Lower leg skin (tissue), 4 donors: ENCODE measurements around the gene AGL. TPM values are rescaled to one million over a fixed set of nuclear protein-coding genes. Genes with fewer than 3 reads are reported as not detected.
"Not testable (repeated sequence)": the region's sequence is repeated elsewhere in the genome, so short reads cannot be mapped to it uniquely, and the experiment has no call there.

ENCODE experiments used
- DNase-seq, 2 donors: peaks; one replicate each; pipeline ENCODE4 v3.0.0-alpha.2; 2019; ENCODE audit warnings: low spot score in 2 of 2
- H3K4me3 ChIP-seq: fragments of 200-600 bp; sonication (generic); 2 replicates; pipeline ENCODE4 v1.5.1; 2017; ENCODE audit warnings: mild to moderate bottlenecking, low read depth; ENCODE audit not compliant: poor library complexity, severe bottlenecking
- POLR2A ChIP-seq, 2 donors: fragments of 450-650 bp; IDR thresholded peaks; one replicate each; pipeline ENCODE4 v1.6.1; 2016 to 2017; ENCODE audit warnings: antibody characterized with exemption in 2 of 2, mild to moderate bottlenecking in 1 of 2, moderate library complexity in 1 of 2
- WGBS, 2 donors: methylation state at CpG; one replicate each; pipeline ENCODE4 v1.1.5; 2018; 5-methylcytosine and 5-hydroxymethylcytosine counted together
- intact Hi-C: fragments of 100-400 bp; cut with DNase I; formaldehyde crosslinking; loops from one replicate; pipeline ENCODE4 v1.15.0; 2023; ENCODE audit warnings: low total_unique reads
- total RNA-seq, 4 donors: library from RNA; depleted of rRNA; stranded (reverse); fragments of >200 nt; gene quantifications; one replicate each; pipeline ENCODE4 v1.1.0, GENCODE V29; 2016
- TF ChIP-seq, protein P1 (sequence below), 3 donors: fragments of 450-650 bp; IDR thresholded peaks; one replicate each; pipeline ENCODE4 v1.5.1; 2016; ENCODE audit warnings: antibody characterized with exemption in 3 of 3, mild to moderate bottlenecking in 3 of 3, moderate library complexity in 2 of 3

Gene AGL
- total RNA-seq, 4 donors from 2014 or later: 8.1 to 12.9 (median 8.8) TPM

GRCh38 chr1:99849413-99849743, 783 bp upstream of the AGL start:
- H3K4me3 ChIP-seq: peak overlapping the region; percentile 83
- TF ChIP-seq, protein P1, sequence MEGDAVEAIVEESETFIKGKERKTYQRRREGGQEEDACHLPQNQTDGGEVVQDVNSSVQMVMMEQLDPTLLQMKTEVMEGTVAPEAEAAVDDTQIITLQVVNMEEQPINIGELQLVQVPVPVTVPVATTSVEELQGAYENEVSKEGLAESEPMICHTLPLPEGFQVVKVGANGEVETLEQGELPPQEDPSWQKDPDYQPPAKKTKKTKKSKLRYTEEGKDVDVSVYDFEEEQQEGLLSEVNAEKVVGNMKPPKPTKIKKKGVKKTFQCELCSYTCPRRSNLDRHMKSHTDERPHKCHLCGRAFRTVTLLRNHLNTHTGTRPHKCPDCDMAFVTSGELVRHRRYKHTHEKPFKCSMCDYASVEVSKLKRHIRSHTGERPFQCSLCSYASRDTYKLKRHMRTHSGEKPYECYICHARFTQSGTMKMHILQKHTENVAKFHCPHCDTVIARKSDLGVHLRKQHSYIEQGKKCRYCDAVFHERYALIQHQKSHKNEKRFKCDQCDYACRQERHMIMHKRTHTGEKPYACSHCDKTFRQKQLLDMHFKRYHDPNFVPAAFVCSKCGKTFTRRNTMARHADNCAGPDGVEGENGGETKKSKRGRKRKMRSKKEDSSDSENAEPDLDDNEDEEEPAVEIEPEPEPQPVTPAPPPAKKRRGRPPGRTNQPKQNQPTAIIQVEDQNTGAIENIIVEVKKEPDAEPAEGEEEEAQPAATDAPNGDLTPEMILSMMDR (IDR thresholded peaks at IDR 0.05): no peak
- TF ChIP-seq POLR2A (IDR thresholded peaks at IDR 0.05): no peak
- intact Hi-C loops: no loop called here
- no peak for DNase-seq
- WGBS, 2 donors: 60 to 69% methylated on average over 6 of the region's 6 CpGs

- 3 to 5% methylated on average over 15 of the region's 15 CpGs for WGBS, 2 donors
- intact Hi-C loops: no loop called here
- TF ChIP-seq POLR2A (IDR thresholded peaks at IDR 0.05): no peak
- TF ChIP-seq, protein P1 (IDR thresholded peaks at IDR 0.05): no peak
- H3K4me3 ChIP-seq: peak overlapping the region; percentile 83
- peak in 1 of 2 donors; percentile 84 for DNase-seq
Observed at GRCh38 chr1:99850459-99851291, 514 bp downstream of the AGL start.

- H3K4me3 ChIP-seq: no peak overlapping the region
- DNase-seq: no peak
- intact Hi-C loops: no loop called here
- 61 to 73% methylated on average over 4 of the region's 4 CpGs for WGBS, 2 donors
- TF ChIP-seq, protein P1 (IDR thresholded peaks at IDR 0.05): no peak
- no peak for TF ChIP-seq POLR2A (IDR thresholded peaks at IDR 0.05)
Observed at GRCh38 chr1:99851850-99852454, 1.8 kb downstream of the AGL start.

DNA sequence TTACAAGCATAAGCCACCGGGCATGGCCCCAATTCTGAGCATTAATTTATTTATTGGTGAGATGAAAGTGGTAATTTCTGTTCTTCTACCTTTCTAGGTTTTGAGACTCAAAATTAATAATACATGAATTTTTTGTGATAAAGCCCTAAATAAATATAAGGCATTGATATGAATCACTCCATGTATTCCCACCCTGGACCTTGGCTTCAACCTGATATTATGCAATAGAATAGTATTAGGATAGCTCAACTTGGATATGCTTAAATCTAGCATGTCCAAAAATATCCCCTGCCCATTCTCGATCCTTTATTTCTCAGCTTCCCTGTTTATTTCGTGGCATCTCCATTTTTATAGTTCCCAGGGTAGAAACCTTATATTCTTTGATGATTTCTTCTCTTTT, 2.5 kb downstream of the AGL start:
- TF ChIP-seq POLR2A (IDR thresholded peaks at IDR 0.05): no peak
- TF ChIP-seq, protein P1 (IDR thresholded peaks at IDR 0.05): no peak
- intact Hi-C loops: no loop called here
- 72 to 73% methylated on average over 3 of the region's 3 CpGs for WGBS, 2 donors
- DNase-seq: no peak
- H3K4me3 ChIP-seq: no peak overlapping the region

DNA sequence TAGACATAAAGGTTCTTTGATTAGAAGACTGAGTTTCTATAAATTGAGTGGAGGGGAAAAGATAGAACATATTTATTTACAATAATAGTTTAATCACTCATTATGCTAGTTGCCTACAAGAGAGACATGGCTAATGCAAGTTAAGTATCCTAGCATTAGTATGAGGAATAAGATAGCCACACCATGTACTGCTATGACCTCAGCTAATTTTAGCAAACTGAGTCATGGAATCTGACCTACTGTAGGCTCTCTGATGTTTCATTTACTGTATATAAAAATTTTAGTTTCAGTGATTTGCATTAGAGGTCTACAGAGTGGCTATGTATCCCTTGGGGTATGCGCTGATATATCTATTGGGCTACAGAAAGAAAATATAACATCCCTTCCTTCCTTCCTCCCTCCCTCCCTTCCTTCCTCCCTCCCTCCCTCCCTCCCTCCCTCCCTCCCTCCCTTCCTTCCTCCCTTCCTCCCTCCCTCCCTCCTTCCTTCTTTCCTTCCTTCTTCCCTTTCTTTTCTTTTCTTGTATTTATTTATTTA, 5.8 kb downstream of the AGL start:
- no peak for DNase-seq
- intact Hi-C loops: no loop called here
- WGBS, 2 donors: 93 to 96% methylated on average over 1 of the region's 1 CpG
- TF ChIP-seq, protein P1 (IDR thresholded peaks at IDR 0.05): no peak
- TF ChIP-seq POLR2A (IDR thresholded peaks at IDR 0.05): no peak
- H3K4me3 ChIP-seq: no peak overlapping the region

DNA sequence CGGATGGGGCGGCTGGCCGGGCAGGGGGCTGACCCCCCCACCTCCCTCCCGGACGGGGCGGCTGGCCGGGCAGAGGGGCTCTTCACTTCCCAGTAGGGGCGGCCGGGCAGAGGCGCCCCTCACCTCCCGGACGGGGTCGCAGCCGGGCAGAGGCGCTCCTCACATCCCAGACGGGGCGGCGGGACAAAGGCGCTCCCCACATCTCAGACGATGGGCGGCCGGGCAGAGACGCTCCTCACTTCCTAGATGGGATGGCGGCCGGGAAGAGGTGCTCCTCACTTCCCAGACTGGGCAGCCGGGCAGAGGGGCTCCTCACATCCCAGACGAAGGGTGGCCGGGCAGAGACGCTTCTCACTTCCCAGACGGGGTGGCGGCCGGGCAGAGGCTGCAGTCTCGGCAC, 6.9 kb downstream of the AGL start:
- H3K4me3 ChIP-seq, intact Hi-C loops, DNase-seq: not testable (repeated sequence)
- WGBS, 2 donors: 94 to 98% methylated on average over 25 to 33 of the region's 33 CpGs
